ENCODE measurements around the gene HCRTR1. TPM values are rescaled to one million over a fixed set of nuclear protein-coding genes. Genes with fewer than 3 reads are reported as not detected.
"Not testable (repeated sequence)": the region's sequence is repeated elsewhere in the genome, so short reads cannot be mapped to it uniquely, and the experiment has no call there.

Gene HCRTR1
- total RNA-seq, 1 donor from 2014 or later = not detected

- peak; percentile 86 for DNase-seq (ENCODE audit: low read depth)
These were observed 35.4 kb upstream of the HCRTR1 start for GRCh38 chr1:31581821-31582810.

DNA sequence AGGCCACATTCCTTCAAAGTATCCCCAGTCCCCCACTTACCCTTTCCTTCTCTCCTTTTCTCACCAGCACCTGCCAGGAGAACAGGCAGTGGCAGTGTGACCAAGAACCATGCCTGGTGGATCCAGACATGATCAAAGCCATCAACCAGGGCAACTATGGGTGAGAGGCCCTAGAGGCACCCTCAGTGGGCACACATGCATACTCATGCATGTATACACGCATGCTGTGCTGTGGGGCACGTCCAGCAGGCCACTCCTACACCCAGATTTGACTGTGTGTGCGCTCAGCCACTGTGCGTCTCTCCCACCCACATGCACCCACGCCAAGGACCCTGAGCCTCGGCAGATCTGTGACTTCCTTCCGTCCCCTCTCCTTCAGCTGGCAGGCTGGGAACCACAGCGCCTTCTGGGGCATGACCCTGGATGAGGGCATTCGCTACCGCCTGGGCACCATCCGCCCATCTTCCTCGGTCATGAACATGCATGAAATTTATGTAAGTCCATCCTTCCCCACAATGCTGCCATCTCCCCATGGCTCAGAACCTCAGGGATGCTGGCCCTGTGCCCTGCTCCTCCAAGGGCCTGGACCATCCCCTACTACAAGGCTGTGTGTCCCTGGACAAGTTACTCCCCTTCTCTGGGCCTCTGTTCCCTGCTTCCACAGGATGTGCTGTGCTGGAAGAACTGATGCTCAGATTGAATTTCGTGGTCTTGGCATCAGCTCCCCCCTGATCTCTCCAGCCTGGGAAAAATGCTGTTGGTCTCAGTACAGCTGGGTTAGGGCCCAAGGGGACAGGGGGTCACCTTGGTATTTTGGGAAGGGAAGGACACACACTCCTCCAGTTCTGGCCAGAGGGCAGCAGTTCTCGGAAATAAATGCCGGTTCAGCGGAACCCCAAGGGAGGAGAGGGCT, 34.2 kb upstream of the HCRTR1 start:
- no peak for DNase-seq (ENCODE audit: low read depth)

DNA sequence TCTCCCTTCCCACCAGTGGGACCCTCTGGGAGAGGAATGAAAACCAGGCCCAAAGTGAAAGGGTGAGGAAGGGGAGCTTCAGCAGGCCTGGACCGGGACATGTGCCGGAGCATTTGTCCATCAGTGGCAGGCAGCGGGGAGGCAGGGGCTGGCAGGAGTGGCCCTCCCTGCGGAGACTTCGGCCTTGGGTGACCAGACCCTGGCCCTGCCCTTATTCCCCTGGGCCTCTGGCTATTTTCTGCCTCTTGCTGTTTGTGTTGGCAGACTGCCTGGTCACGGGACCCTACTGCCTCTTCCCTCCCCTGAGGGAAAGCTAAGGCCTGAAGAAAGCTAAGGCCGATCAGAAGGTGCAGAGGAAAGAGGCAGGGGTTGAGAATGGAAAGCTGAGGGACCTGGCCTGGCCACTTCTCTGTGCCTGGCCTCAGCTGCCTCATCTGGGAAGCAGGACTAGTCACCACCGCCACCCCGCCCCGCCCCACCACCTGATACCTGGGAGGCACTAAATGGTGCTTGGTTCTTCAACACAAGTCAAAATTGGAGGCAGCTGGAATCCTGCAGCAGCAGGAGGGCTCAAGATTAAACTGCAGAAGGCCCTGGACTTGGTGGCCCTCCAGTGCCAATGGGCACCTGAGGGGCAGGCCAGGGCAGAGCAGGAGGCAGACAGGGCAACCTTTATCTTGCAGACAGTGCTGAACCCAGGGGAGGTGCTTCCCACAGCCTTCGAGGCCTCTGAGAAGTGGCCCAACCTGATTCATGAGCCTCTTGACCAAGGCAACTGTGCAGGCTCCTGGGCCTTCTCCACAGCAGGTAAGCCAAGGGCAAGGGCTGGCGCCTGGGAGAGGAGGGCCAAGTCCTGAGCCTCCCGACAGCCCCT, 33.3 kb upstream of the HCRTR1 start:
- peak; percentile 77 for DNase-seq (ENCODE audit: low read depth)

DNA sequence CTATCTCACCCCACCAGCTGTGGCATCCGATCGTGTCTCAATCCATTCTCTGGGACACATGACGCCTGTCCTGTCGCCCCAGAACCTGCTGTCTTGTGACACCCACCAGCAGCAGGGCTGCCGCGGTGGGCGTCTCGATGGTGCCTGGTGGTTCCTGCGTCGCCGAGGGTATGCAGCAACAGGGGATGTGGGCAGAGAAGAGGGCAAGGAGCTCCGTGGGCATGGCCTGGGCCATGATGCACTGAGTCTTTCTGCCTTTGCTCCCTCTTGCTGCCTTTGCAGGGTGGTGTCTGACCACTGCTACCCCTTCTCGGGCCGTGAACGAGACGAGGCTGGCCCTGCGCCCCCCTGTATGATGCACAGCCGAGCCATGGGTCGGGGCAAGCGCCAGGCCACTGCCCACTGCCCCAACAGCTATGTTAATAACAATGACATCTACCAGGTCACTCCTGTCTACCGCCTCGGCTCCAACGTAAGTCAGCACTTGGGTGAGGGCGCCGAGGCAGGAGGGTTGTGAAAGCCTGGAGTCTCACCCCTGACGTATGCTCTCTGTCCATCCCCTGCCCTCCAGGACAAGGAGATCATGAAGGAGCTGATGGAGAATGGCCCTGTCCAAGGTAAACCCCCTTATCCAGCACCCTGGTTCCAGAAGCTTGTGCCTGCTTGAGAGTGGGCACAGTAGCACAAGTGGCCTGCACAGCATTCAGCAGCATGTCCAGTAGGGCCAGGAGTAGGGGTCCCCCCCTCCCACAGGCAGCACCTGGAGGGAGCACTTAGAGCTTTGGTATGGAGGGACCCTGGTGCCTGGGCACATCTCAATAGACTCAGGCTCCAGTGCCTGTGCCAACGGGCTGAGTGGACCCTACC, 32.4 kb upstream of the HCRTR1 start:
- DNase-seq (ENCODE audit: low read depth) = no peak

DNA sequence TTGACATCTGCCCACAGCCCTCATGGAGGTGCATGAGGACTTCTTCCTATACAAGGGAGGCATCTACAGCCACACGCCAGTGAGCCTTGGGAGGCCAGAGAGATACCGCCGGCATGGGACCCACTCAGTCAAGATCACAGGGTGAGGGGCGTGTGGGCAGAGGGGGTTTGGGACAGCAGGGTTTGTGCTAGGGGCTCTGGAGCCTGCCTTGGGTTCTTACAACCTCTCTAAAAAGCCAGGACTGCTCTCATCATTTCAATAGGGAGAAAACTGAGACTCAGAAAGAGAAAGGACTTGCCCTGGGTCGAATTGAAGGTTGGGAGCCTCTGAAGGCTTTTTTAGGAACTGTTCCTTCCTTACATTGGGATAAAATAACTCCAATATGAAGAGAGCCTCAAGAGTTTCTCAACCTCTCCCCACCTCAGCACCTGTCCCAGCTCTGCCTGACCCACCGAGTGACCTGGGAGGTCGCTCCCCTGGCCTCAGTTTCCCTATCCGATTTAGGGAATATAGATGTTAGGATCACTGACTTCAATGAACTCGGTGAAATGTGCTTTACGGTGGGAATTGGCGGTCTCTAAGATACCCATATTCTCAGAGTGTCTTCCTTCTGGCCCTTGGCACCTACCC, 31.6 kb upstream of the HCRTR1 start:
- no peak for DNase-seq (ENCODE audit: low read depth)

GRCh38 chr1:31586376-31587327, 30.8 kb upstream of the HCRTR1 start:
- no peak for DNase-seq (ENCODE audit: low read depth)

- DNase-seq (ENCODE audit: low read depth) = not testable (repeated sequence)
These were observed 30.2 kb upstream of the HCRTR1 start for GRCh38 chr1:31587328-31587699.

- DNase-seq (ENCODE audit: low read depth) = peak; percentile 57
These were observed 29.6 kb upstream of the HCRTR1 start for GRCh38 chr1:31587720-31588423.

DNA sequence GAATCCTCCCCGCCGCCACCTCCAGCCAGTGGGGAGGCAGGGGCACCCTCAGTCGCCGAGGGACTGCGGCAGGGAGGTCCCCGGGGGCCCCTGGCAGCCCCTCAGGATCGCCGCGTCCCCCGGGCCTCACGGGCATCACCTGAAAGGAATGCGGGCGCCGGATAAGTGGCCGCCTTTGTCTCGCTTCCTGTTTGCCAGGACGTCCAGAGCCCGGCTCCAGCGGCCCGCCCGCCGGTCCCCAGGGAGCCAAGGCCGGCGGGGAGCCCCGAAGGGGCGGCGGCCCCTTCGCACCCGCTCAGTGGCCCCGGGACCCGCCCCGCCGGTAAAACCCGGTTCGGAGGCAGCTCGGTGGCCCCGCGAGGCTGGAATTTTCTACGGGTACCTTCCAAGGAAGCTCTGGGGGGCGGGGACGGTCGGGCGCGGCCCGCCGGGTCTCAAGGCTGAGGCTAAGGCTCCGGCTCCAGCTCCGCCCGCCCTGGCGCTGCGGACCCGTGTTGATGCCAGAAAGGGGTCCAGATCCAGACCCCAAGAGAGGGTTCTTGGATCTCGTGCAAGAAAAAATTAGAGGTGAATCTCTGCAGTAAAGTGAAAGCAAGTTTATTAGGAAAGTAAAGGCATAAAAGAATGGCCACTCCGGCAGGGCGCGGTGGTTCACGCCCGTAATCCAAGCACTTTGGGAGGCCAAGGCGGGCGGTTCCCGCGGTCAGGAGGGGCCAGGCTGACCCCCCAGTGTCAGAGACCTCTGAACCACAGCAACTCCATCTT, 28.6 kb upstream of the HCRTR1 start:
- DNase-seq (ENCODE audit: low read depth) = no peak

DNA sequence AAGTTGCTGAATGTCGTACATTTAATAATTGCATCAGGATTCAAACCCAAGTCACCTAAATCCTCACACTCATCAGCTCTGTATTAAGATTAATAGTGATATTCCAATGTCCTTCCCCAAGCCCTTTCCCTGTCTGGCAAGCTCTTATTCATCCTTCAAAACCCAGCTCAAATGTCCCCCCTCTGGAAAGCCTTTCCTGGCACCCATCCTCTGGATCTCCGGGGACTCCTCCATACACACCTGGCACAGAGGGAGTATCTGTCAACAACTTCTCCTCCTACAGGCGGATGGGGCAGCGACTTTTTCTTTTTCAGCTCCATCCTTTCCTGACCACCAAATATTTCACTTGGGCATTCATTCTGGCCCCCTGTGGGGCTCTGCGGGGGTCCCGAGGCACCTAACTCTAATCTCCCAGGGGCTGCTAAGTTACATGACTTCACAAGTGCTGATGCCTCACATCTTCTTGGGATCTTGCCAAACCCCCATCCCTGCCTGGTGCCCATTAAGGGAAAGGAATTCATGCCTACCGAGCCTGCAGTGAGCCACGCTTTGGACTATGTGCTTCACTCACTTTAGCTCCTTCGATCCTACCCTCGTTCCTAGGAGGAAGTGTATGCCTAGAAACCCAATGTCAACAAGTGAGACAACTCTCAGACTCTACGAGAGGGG, 25.9 kb upstream of the HCRTR1 start:
- DNase-seq (ENCODE audit: low read depth) = peak; percentile 96

DNA sequence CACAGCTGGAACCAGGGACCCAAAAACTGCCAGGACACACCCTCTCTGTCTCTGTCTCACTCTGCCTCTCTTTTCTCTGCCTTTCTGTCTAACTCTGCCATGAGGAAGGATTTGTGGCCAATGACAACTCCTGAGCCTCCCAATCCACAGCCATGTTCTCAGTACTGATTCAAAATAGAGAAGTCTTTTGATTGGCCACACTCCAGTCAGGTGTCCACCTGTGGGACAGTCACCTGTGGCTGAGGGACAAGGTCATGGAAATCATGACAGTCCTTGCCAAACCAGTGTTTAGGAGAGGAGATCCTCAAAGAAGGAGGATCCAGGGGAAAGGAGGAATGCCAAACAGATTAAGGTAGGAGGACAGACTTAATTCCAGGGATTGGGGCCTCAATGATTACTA, 25.4 kb upstream of the HCRTR1 start:
- DNase-seq (ENCODE audit: low read depth) = no peak

DNA sequence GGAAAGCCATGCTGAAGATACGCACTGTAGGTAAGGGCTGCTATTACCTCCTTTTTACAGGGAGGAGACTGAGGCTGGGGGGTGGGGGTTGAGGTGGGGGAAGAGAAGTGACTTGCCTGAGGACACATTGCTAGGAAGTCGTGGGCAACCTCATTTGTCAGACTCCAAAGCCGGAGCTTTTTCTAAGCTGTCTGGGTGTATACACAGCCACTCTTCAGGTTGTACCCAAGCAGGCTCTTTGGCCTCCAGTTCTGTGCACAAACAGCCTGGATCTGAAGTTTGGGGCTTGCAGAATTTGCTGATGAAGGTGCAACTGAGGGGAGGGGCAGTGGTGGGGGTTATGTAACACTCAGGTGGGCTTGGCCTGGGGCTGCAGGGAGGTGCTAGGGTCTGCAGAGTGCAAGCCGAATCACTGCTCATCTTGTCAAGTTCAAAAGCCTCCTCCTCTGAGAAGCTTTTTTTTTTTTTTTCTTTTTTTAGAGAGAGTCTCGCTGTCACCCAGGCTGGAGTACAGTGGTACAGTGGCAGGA, 24.3 kb upstream of the HCRTR1 start:
- DNase-seq (ENCODE audit: low read depth) = no peak

DNA sequence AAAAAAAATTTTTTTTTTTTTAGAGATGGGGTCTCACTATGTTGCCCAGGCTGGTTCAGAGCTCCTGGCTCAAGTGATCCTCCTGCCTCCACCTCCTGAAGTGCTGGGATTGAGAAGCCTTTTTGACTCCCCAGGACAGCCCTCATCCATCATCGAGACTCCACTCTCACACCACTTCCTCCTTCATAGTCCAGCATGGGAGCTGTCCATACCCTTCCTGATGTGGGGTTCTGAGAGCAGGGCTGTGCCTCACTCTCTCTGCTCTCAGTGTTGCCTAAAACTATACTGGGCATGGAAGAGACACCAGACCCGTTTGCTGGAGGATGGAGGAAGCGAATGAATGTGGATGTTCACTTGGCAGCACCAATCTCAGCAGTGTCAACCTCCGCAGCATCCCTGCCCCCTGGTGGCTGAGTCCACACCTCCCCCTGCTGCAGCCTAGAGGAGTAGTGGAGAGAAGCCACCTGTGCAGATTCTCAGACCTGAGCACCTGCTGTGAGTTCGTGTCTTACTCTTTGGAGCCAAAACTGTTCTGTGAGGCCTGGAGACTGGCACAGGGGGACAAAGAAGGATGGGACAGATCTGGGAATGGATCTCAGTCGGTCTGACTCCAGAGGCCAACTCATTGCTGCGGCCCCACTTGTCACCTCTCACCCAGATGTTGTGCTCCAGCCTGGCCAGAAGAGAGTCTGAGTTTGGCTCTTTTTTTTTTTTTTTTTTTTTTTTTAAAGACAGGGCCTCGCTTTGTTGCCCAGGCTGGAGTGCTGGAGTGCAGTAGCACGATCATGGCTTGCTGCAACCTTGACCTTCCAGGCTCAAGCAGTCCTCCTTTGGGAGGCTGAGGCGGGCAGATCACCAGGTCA, 23.5 kb upstream of the HCRTR1 start:
- DNase-seq (ENCODE audit: low read depth) = peak; percentile 60

DNA sequence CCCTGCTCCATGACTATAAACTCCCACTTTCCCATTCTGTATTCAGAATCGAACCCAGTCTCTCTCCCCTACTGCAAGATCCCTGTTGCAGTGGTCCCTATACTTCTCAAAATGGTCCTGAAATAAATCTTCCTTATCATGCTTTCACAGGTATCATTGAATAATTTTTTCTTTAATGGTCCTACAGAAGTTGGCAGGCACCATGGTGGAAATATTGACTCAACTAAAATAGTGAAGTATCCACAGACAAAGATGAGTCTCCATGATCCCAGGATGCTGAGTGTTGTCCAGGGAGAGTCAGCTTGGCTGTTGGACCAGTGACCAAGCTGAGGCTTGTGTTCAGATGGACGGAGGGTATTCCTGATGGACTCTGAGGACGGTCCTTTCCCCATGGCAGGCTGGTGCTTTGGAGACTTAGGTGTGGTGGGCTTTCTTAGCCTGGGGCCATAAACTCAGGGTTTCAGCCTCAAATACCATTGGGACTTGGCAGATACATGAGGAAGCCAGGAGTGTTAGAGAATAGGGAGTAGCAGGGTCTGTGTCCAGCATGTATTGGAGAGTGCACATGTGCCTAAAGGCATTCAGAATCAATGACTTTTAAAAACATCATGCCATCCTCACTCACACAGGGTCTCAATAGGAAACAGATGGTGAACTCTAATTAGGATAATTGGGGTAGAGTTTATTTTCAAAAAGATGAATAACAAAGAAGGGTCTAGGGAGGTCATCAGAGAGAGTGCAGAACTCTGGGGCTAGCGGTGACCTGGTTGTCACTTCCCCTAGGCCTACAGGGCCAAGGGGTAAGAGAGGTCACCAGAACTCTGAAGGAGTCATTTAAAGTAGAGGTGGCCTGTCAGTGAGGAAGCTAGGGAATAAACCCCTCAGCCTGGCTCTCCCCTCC, 21.4 kb upstream of the HCRTR1 start:
- no peak for DNase-seq (ENCODE audit: low read depth)

GRCh38 chr1:31596737-31597097, 20.8 kb upstream of the HCRTR1 start:
- DNase-seq (ENCODE audit: low read depth) = no peak
